ENCODE results near the gene SLC25A25. TPM values are rescaled to one million over a fixed set of nuclear protein-coding genes. Genes with fewer than 3 reads are reported as not detected.
A peak's percentile ranks its signal among the peaks of the same experiment; 100 is the strongest.

Gene SLC25A25
- total RNA-seq, 8 experiments from 2014 or later, result 10.0 to 39.7 (median 19.0) TPM

DNA sequence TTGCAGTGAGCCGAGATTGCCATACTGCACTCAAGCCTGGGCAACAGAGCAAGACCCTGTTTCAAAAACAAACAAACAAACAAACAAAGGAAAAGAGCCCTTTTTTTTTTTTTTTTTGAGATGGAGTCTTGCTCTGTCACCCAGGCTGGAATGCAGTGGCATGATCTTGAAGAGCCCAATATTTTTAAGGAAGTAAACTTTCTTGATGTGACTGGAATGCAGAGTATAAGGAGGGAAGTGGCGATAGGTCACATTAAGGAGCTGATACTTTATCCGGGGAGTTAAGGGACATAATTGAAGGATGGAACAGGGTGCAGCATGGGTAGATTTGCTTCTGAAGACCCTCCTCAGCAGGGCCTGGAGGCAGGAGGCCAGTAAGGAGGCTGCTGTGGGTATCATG, 13.9 kb upstream of the SLC25A25 start:
- WGBS, 10 experiments, result 75 to 100% (median 83%) methylated on average over 1 to 3 of the region's 3 CpGs; no CpG with 5 or more reads in 3 of the 10 experiments
- in situ Hi-C loops (cut with MboI; ENCODE audit: low pct_unique_long_range_greater_than_20kb in 2 of 9, low sequenced_read_pairs in 9 of 9, unreplicated experiment in 9 of 9), result no loop called here
- ATAC-seq (replicated peaks in 6 of 8), result no peak
- no peak overlapping the region for H3K4me3 ChIP-seq
- H3K27ac ChIP-seq, result no peak overlapping the region
- peaks cover 15% of the 10 kb centered on the region in 2 donors for H3K4me1 ChIP-seq (replicated peaks in 1 of 2)

DNA sequence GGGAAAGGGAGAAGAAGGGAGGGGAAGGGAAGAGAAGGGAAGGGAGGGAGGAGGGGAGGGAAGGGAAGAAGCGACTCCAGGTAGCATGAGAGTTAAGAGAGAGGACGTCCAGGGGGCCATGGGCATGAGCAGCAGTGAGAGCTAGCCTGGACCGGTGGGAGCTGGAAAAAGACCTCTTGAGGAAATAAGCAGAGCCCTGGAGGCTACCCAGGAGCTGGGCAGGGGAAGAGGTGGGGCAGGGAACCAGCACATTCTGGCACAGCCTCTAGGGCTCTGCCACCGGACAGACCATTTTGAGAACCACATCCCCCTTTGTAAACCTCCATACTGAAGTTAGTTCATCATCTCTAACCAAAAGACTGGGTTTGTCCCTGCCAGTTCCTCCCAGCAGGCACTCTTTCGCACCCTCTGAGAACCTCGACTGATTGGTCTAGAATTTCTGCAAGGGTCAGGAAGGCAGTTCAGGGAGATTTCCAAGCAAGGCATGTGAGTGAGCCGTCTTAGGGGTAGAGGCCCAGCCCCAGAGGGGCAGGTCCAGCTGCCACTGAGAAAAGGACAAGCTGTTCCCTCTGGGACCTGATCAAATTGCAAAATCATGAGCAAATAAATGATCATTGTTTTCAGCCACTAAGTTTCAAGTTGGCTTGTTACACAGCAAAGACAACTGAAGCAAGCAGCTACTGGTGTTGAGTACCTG, 12.5 kb upstream of the SLC25A25 start:
- WGBS, 10 experiments, result 14 to 58% (median 50%) methylated on average over 2 to 4 of the region's 7 CpGs; no CpG with 5 or more reads in 5 of the 10 experiments
- peaks cover 15% of the 10 kb centered on the region in 2 donors for H3K4me1 ChIP-seq (replicated peaks in 1 of 2)
- in situ Hi-C loops (cut with MboI; ENCODE audit: low pct_unique_long_range_greater_than_20kb in 2 of 9, low sequenced_read_pairs in 9 of 9, unreplicated experiment in 9 of 9), result no loop called here
- no peak overlapping the region for H3K4me3 ChIP-seq
- ATAC-seq (replicated peaks in 6 of 8), result peak; percentile 22 to 91 (median 68)
- H3K27ac ChIP-seq, result no peak overlapping the region

DNA sequence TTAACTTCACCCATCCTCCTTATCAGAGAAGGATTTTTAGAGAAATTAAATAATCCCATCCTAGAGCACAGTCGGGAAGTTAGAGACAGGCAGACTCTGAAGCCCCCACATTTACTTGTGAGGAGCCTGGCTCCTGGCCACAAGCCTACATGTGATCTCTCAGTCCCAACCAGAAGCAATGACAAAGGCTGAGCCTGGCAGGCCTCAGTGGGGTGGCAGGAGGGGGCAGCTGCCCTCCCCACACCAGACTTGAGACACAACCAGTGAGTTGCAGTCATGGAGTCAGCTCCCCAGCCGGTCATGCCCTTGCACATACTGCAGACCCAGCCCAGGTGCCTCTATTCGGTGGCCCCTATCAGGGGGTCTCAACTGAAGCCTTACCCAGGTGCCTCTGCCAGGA, 11.9 kb upstream of the SLC25A25 start:
- Histone ChIP-seq H3K27ac (no peak overlapping the region), H3K4me1 (replicated peaks in 1 of 2) (peaks cover 15% of the 10 kb centered on the region in 2 donors), H3K4me3 (no peak overlapping the region)
- in situ Hi-C loops (cut with MboI; ENCODE audit: low pct_unique_long_range_greater_than_20kb in 2 of 9, low sequenced_read_pairs in 9 of 9, unreplicated experiment in 9 of 9), result no loop called here
- ATAC-seq (replicated peaks in 6 of 8), result peak in 4 of 8 experiments; percentile 6 to 37 (median 28)
- WGBS, 10 experiments, result 33 to 100% (median 81%) methylated on average over 1 to 3 of the region's 3 CpGs; no CpG with 5 or more reads in 4 of the 10 experiments

DNA sequence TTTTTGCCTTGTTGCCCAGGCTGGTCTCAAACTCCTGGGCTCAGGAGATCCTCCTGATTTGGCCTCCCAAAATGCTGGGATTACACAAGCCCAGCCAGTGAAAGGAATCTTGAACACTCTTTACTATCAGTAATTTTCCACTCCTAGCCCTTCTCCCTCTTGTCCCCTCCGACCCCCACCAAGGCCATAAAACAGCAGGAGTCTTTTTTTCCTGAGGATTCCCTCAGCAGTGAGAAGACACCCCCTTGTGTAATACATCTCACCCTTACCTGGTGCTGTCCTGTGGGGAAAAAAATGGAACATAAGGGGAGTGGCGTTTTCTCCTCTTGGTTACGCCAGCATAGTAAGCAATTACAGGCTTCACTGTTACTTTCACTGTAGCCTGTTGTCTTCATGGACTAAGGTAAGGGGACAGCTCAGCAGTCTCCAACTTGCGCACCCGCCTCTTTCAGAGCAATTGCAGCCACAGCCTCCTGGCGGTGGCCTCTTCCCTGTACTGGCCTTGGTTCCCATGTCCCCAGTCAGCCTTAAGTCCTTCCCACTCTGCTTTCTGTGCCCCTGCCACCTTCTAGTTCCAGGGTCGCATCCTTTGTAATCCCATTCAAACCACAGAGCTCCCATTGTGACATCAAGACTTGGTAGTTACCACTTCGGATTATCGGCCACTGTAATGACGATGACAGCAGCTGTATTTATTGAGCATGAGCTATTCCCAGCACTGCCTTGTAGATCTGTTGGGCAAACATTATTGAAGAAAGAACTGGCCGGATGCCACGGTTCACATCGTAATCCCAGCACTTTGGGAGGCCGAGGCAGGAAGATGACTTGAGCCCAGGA, 10.9 kb upstream of the SLC25A25 start:
- H3K4me1 ChIP-seq (replicated peaks in 1 of 2), result peaks cover 15% of the 10 kb centered on the region in 2 donors
- no peak overlapping the region for H3K4me3 ChIP-seq
- in situ Hi-C loops (cut with MboI; ENCODE audit: low pct_unique_long_range_greater_than_20kb in 2 of 9, low sequenced_read_pairs in 9 of 9, unreplicated experiment in 9 of 9), result no loop called here
- WGBS, 10 experiments, result 0 to 91% (median 73%) methylated on average over 1 to 8 of the region's 14 CpGs; no CpG with 5 or more reads in 2 of the 10 experiments
- no peak overlapping the region for H3K27ac ChIP-seq
- peak in 3 of 8 experiments; percentile 29 to 66 (median 45) for ATAC-seq (replicated peaks in 6 of 8)

DNA sequence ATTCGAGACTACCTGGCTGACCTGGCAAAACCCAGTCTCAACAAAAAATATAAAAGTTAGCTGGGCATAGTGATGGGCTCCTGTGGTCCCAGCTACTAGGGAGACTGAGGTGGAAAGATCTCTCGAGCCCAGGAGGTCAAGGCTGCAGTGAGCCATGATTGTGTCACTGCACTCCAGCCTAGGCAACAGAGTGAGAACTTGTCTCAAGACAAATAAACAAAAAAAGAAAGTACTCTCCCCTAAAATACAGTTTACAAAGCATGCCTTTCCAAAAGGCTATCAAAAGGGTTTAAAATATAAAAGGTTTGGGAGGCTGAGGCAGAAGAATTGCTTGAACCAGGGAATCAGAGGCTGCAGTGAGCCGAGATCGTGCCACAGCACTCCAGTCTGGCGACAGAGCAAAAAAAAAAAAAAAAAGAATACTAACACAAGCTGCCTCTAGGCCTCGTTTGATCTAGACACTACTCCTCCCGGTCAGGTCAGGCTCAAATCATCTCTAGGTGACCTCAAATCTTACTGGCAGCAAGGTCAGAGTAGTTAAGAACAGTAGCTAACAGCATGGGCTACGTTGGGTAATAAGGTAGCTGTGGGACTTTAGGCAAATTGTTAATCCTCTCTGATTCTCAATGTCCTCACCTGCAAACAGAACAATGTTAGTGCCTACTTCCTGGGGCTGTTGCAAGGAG, 10.2 kb upstream of the SLC25A25 start:
- H3K27ac ChIP-seq, result no peak overlapping the region
- H3K4me1 ChIP-seq (replicated peaks in 1 of 2), result peaks cover 15% of the 10 kb centered on the region in 2 donors
- in situ Hi-C loops (cut with MboI; ENCODE audit: low pct_unique_long_range_greater_than_20kb in 2 of 9, low sequenced_read_pairs in 9 of 9, unreplicated experiment in 9 of 9), result no loop called here
- WGBS, 10 experiments, result 62 to 94% (median 79%) methylated on average over 1 to 7 of the region's 8 CpGs
- H3K4me3 ChIP-seq, result no peak overlapping the region
- no peak for ATAC-seq (replicated peaks in 6 of 8)

DNA sequence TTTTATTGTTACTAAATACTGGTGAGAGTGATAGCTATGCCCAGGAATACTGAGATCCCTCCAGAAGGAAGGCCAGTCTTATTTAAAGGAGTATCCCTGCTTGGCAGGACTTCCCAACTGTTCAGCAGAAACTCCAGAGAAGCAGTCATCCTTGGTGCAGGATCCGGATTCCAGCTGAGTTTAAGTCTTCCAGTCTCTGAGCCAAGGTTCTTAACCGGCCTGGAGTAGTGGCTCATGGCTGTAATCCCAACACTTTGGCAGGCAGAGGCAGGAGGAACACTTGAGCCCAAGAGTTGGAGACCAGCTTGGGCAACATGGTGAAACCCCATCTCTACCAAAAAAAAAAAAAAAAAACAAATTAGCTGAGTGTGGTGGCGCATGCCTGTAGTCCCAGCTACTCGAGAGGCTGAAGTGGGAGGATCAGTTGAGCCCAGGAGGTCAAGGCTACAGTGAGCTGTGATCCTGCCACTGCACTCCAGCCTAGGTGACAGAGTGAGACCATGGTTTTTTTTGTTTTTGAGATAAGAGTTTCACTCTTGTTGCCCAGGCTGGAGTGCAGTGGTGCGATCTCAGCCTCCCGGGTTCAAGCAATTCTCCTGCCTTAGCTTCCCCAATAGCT, 8.6 kb upstream of the SLC25A25 start:
- ATAC-seq (replicated peaks in 6 of 8), result no peak
- H3K27ac ChIP-seq, result no peak overlapping the region
- in situ Hi-C loops (cut with MboI; ENCODE audit: low pct_unique_long_range_greater_than_20kb in 2 of 9, low sequenced_read_pairs in 9 of 9, unreplicated experiment in 9 of 9), result no loop called here
- WGBS, 10 experiments, result 33 to 100% (median 86%) methylated on average over 2 to 6 of the region's 6 CpGs; no CpG with 5 or more reads in 2 of the 10 experiments
- H3K4me3 ChIP-seq, result no peak overlapping the region
- peaks cover 15% of the 10 kb centered on the region in 2 donors for H3K4me1 ChIP-seq (replicated peaks in 1 of 2)

DNA sequence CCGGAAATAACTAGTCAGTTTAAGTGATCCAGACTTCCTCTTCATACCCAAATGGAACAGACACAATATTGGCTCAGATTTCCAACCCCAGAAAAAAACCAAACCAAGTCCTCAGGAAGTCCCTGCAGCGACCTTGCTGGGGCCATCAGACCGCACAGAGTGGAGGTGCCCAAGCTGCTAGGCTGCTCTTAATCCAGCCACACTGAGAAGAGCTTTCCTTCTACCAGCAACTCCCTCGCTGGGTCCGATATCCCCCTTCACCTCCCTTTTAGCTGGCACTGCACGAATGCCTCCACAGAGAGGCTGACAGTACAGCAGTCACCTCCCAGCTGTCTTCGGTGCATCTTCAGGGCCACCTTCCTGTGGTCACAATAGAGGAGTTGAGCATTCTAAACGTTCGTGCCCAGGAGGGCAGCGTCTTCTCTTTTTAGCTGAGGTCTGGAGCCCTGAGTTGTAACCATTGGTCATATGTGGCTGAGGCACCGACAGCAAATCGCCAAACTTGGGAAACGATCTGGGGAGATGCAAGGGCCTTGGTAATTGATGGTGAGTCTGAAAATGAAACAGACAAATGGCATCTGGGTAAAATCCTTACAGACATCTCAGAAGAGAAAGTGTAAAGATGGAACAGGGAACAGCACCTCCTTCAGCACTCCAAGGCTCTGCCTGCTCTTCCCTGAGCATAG, 6.6 kb upstream of the SLC25A25 start:
- ATAC-seq (replicated peaks in 6 of 8), result no peak
- H3K4me1 ChIP-seq (replicated peaks in 1 of 2), result peaks cover 8 to 17% of the 10 kb centered on the region in 2 donors
- H3K4me3 ChIP-seq, result no peak overlapping the region
- no peak overlapping the region for H3K27ac ChIP-seq
- WGBS, 10 experiments, result 60 to 100% (median 73%) methylated on average over 1 to 11 of the region's 13 CpGs; no CpG with 5 or more reads in 1 of the 10 experiments
- in situ Hi-C loops (cut with MboI; ENCODE audit: low pct_unique_long_range_greater_than_20kb in 2 of 9, low sequenced_read_pairs in 9 of 9, unreplicated experiment in 9 of 9), result no loop called here

DNA sequence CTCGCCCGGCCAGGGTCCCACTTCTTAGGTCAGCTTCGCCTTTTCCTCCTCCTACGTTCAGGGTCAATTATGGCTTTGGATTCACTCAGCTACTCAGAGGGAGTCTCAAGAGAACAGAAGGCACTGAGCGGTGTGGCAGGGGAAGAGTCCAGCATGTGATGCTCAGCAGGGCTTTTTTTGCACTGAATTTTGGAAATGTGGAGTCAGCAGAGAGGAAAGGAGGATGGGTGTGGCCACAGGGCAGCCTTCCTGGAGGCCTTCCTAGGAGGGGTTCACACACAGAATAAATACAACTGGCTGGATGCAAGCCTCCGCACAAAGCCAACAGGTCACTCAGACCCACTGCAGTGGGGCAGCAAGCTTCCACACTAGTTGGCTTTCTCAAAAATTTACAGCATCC, 5.8 kb upstream of the SLC25A25 start:
- no peak overlapping the region for H3K4me3 ChIP-seq
- no peak for ATAC-seq (replicated peaks in 6 of 8)
- peaks cover 10 to 18% of the 10 kb centered on the region in 2 donors for H3K4me1 ChIP-seq (replicated peaks in 1 of 2)
- no peak overlapping the region for H3K27ac ChIP-seq
- WGBS, 10 experiments, result 54 to 100% (median 80%) methylated on average over 1 to 3 of the region's 6 CpGs; no CpG with 5 or more reads in 3 of the 10 experiments
- in situ Hi-C loops (cut with MboI; ENCODE audit: low pct_unique_long_range_greater_than_20kb in 2 of 9, low sequenced_read_pairs in 9 of 9, unreplicated experiment in 9 of 9), result no loop called here

DNA sequence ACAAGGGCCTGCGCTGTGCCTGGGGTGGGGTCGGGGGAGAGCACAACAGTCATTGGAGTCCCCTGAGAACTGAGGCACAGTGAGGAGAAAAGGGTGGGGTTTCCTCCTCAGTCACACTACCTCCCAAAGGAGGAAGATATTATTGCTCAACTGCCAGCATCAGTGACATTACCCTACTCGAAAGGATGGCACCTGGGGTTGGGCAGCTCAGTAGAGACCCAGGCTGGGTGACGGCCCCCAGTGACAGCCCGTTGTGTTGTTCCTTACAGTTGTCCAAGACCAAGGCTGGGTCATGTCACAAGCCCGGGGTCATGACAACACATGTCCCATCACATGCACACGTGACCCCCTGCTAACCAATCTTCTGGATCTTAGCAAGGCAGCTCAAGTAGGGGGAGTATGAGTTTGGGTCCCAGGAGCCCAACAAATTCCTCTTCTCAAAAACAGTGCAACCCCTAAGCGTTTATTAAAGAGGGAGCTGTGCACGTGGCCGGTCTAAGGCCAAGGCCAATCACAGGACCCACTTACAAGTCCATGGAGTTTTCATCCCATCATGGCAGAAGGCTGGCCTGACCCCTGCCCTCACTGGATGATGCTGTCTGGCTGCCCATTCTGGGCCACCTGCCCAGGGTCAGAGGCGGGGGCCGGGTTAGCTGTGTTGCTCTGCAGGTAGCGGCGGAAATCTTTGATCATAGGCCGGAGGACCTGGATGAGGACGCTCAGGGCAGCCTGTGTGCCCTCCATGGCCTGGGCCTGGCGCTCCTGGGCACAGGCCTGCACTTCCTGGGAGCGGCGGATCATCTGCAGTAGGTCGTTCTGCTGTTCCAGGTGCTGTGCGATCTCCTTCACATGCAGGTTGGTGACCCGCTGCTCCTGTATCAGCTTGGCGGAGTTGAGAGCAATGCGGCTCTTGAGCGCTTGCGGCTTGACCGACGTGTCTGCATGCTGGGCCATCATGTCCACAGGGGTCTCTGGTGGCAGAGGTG, 4.9 kb upstream of the SLC25A25 start:
- Histone ChIP-seq H3K27ac (no peak overlapping the region), H3K4me1 (replicated peaks in 1 of 2) (peaks cover 10 to 14% of the 10 kb centered on the region in 2 donors), H3K4me3 (no peak overlapping the region)
- 70 to 100% (median 91%) methylated on average over 1 to 10 of the region's 28 CpGs; no CpG with 5 or more reads in 5 of the 10 experiments for WGBS, 10 experiments
- no peak for ATAC-seq (replicated peaks in 6 of 8)
- in situ Hi-C loops (cut with MboI; ENCODE audit: low pct_unique_long_range_greater_than_20kb in 2 of 9, low sequenced_read_pairs in 9 of 9, unreplicated experiment in 9 of 9), result no loop called here

DNA sequence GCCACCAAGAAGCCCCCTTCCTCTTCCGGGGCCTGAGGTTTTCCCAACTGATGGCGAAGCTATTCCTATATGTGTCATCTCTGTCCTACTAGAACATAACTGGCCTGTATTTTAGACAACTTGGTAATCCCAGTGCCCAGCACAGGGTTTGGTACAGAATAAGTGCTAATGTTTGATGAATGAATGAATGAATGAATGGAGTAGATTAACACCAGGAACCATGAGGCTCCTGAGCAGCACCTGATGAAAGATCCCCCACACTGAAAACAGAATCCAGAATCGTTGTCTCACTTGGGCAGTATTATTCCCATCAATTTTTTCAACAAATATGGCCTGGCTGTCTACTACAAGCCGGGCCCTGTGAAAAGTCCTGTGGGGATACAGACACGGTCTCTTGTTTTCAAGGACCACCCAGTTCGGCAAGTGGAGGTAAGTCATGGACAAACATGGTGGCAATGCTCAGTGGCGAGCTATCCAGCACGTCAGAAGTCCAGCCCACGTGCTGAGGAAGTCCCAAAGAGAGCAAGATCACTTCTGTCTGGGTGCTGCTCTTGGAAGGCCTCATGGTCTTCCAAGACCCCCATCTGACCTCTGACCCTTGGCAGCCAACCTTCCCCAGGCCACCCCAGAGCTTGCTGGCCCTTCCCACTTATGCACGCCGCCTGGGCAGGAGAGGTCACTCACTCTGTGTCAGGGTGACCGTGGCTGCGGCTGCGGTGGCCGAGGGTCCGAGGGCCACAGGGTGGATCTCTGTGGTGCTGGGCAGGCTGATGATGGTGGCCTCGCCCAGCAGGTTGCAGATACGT, 1.9 kb upstream of the SLC25A25 start:
- WGBS, 10 experiments, result 80 to 100% (median 92%) methylated on average over 1 to 7 of the region's 18 CpGs
- H3K4me3 ChIP-seq, result peak overlapping the region in 2 of 5 donors; percentile 17 to 28
- in situ Hi-C loops (cut with MboI; ENCODE audit: low pct_unique_long_range_greater_than_20kb in 2 of 9, low sequenced_read_pairs in 9 of 9, unreplicated experiment in 9 of 9), result no loop called here
- H3K27ac ChIP-seq, result peak overlapping the region in 1 of 2 donors; percentile 82
- H3K4me1 ChIP-seq (replicated peaks in 1 of 2), result peaks cover 10 to 20% of the 10 kb centered on the region in 2 donors
- no peak for ATAC-seq (replicated peaks in 6 of 8)
